ENCODE results near the gene ALOX5.
"Not testable (repeated sequence)": the region's sequence is repeated elsewhere in the genome, so short reads cannot be mapped to it uniquely, and the experiment has no call there.

Gene ALOX5

DNA sequence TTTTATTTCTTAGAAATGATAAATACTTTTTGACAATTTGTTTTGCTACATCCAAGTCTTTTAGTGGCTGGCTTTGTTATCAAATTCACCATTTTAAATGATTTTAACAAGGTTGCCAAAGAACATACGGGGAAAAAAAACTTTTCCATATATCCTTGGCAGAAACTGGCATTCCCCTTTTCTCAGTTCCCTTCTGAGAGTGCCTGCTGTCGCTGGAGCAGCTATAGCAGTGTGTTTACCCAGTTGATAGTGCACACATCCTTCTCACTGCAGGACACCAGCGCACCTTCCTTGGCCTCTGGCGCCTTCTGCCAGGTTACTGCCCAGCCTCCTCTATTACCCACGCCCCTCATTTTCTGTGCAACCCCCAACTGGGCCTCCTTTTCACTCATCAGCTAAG lies 94.1 kb downstream of the ALOX5 start:
- no peak for DNase-seq (ENCODE audit: low spot score)

DNA sequence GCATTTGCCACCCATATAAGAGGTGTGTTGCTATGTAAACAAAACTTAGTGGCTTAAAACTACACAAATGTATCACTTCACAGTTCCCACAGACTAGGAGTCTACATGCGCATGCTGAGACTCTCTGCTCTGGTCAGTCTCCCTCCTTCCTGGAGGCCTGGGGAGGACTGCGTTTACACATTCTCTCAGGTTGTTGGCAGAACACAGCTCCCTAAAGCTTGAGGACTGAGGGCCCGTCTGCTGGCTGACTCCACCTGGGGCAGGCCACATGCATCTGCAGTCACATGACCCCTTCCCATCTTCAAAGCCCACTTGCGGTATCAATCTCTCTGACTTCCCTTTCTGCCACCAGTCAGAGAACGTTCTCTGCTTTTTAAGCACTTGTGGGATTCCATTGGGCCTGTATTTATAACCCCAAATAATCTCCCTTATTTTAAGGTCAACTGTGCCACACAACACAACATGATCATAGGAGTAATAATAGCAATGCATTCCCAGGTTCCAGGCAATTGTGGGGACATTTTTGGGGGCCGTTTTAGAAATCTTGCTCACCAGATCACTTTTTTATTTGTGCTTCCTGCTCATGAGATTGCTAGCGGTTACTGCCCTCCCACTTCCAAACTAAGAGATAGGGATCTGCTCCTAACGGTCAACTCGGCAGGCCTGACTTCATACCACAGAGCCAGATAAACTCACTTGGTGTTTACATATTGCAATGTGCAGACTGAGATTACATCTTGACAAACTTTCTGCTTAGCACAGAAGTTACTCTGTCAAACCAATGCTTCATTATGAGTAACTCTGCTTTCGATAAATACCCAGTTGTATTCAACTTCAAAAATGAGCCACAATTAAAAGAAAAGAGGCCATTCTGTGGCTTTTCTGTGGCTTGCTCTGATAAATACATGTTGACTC lies 96.3 kb downstream of the ALOX5 start:
- peak; percentile 45 for DNase-seq (ENCODE audit: low spot score)

DNA sequence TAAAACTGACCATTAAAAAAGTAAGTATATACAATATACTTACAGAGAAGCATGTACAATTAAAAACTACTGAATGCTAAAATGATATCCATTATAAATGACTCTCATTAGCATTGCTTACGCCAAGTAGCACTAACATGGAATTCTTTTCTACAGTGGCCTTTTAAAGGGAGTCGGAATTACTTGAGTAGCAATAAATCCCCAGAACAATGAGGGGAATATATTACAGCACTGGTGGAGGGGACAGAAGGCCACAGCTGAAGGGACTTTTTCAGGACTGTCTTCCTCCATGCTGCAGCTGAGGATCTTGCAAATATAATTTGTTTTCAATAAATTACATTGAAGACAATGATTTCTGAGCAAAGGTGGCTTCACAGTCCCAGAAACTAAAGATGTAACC lies 97.0 kb downstream of the ALOX5 start:
- no peak for DNase-seq (ENCODE audit: low spot score)

DNA sequence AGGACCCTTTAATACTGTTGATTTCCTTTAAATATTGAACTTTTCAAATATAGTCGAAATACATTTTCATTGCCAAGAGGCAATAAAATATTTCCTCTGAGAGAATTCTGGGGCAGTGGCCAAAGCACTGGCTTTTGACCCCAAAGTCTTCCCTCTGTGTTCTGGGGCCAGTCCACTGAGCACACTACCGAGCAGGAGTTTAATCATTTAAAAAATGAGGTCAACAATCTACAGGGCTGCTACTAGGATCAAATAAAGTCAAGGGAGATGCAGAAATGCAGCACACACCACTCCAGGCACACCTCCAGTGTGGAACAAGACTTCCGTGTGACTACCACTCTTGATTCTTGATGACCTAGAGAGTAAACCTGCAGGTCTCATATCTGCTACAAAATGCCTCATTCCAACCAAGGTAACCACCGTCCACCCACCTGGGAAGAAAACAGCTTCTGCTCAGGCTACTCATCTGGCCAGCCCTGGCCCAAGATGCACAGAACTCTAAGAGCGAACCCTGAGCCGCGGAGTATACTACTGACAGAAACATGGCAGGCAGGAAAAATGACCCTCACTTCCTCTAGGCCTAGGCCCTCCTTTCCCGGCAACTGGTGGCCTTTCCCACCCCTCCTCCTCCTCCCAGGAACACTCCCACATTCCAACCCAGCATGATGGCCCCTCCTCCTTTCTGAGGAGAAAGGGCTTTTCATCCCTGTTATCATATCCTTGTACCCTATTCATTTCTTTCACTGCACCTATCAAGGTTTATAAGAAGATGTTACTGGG lies 97.7 kb downstream of the ALOX5 start:
- DNase-seq (ENCODE audit: low spot score): no peak

- no peak for DNase-seq (ENCODE audit: low spot score)
Observed at GRCh38 chr10:45473126-45473525, 99.1 kb downstream of the ALOX5 start.

- no peak for DNase-seq (ENCODE audit: low spot score)
Observed at GRCh38 chr10:45476559-45476958, 102.5 kb downstream of the ALOX5 start.

DNA sequence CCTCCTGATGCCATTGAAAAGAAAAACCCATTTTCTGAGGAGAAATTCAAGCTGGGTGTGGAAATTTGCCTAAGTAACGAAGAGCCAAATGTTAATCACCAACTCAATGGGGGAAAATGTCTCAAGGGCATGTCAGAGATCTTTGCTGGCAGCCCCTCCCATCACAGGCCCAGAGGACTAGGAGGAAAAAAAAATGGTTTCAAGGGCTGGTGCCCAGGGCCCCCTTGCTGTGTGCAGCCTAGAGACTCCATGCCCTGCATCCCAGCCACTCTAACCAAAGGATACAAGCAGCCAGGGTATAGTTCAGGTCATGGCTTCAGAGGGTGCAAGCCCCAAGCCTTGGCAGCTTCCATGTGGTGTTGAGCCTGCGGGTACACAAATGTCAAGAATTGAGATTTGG lies 106.3 kb downstream of the ALOX5 start:
- DNase-seq (ENCODE audit: low spot score): no peak

- not testable (repeated sequence) for DNase-seq (ENCODE audit: low spot score)
Observed at GRCh38 chr10:45481100-45481499, 107.1 kb downstream of the ALOX5 start.

GRCh38 chr10:45483002-45483401 lies 109.0 kb downstream of the ALOX5 start:
- DNase-seq (ENCODE audit: low spot score): no peak

DNA sequence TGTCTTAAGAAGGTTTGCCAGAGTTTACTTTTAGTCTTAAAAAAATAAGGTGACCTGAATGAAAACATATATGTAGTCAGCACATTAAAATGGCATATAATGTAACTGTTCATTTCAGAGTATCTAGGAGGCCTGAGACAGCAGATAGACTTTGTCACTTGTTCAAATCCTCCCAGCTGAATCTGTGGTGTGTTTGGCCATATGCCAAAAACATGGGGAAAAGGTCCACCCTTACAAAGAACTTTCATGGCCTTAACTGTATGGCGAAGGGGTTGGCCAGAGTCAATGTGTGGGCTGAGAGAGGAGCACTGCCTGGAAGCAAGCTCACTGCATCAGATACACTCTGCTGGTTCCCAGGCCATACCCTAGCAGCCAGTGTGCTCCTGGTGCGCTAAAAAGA lies 113.7 kb downstream of the ALOX5 start:
- DNase-seq (ENCODE audit: low spot score): no peak

GRCh38 chr10:45488365-45488764 lies 114.3 kb downstream of the ALOX5 start:
- no peak for DNase-seq (ENCODE audit: low spot score)

DNA sequence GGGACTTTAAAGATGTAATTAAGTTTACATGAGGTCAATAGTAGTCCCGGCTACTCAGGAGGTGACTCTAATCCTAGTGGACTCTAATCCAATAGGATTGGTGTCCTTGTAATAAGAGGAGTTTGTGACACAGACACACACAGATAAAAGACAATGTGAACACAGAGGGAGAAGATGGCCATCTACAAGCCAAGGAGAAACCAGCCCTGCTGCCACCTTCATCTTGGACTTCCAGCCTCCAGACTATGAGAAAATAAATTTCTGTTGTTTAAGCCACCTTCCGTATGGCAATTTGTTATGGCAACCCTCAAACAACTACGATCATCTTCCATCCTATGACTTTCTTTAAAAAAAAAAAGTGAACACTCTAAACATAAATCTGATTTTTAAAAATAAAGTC lies 116.3 kb downstream of the ALOX5 start:
- no peak for DNase-seq (ENCODE audit: low spot score)

GRCh38 chr10:45491061-45491460 lies 117.0 kb downstream of the ALOX5 start:
- no peak for DNase-seq (ENCODE audit: low spot score)
